Lower leg skin (tissue), 4 donors: ENCODE measurements around the gene YIPF5. TPM values are rescaled to one million over a fixed set of nuclear protein-coding genes. Genes with fewer than 3 reads are reported as not detected.
A peak's percentile ranks its signal among the peaks of the same experiment; 100 is the strongest.

Experiments used
- DNase-seq, 2 donors: peaks; one replicate each; pipeline ENCODE4 v3.0.0-alpha.2; 2019; ENCODE audit warnings: low spot score in 2 of 2
- H3K4me3 ChIP-seq: fragments of 200-600 bp; sonication (generic); 2 replicates; pipeline ENCODE4 v1.5.1; 2017; ENCODE audit warnings: mild to moderate bottlenecking, low read depth; ENCODE audit not compliant: poor library complexity, severe bottlenecking
- POLR2A ChIP-seq, 2 donors: fragments of 450-650 bp; IDR thresholded peaks; one replicate each; pipeline ENCODE4 v1.6.1; 2016 to 2017; ENCODE audit warnings: antibody characterized with exemption in 2 of 2, mild to moderate bottlenecking in 1 of 2, moderate library complexity in 1 of 2
- WGBS, 2 donors: methylation state at CpG; one replicate each; pipeline ENCODE4 v1.1.5; 2018; 5-methylcytosine and 5-hydroxymethylcytosine counted together
- intact Hi-C: fragments of 100-400 bp; cut with DNase I; formaldehyde crosslinking; loops from one replicate; pipeline ENCODE4 v1.15.0; 2023; ENCODE audit warnings: low total_unique reads
- total RNA-seq, 4 donors: library from RNA; depleted of rRNA; stranded (reverse); fragments of >200 nt; gene quantifications; one replicate each; pipeline ENCODE4 v1.1.0, GENCODE V29; 2016
- TF ChIP-seq, protein P1 (sequence below), 3 donors: fragments of 450-650 bp; IDR thresholded peaks; one replicate each; pipeline ENCODE4 v1.5.1; 2016; ENCODE audit warnings: antibody characterized with exemption in 3 of 3, mild to moderate bottlenecking in 3 of 3, moderate library complexity in 2 of 3

Gene YIPF5
- total RNA-seq, 4 donors from 2014 or later: 30.4 to 35.0 (median 33.2) TPM

DNA sequence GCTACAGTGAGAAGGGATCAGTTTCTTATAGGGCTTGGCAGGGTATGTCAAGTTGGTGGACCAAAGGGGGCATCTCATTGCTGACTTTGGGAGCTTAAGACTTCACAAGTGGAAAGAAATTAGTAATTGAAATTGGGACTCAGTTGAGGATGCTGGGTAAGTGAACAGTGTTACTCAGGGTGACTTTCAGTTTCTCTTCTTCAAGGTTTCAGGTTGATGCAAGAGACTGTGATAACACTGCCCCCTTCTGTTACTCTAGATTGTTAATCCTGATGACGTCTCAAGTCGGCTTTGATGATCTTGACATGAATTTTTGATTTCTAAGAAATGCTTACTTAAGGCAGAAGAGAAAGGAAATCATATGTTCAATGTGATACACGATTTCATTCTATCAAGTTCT is 21.5 kb upstream of the YIPF5 start:
- intact Hi-C loops: no loop called here
- TF ChIP-seq POLR2A (IDR thresholded peaks at IDR 0.05): no peak
- TF ChIP-seq, protein P1, sequence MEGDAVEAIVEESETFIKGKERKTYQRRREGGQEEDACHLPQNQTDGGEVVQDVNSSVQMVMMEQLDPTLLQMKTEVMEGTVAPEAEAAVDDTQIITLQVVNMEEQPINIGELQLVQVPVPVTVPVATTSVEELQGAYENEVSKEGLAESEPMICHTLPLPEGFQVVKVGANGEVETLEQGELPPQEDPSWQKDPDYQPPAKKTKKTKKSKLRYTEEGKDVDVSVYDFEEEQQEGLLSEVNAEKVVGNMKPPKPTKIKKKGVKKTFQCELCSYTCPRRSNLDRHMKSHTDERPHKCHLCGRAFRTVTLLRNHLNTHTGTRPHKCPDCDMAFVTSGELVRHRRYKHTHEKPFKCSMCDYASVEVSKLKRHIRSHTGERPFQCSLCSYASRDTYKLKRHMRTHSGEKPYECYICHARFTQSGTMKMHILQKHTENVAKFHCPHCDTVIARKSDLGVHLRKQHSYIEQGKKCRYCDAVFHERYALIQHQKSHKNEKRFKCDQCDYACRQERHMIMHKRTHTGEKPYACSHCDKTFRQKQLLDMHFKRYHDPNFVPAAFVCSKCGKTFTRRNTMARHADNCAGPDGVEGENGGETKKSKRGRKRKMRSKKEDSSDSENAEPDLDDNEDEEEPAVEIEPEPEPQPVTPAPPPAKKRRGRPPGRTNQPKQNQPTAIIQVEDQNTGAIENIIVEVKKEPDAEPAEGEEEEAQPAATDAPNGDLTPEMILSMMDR (IDR thresholded peaks at IDR 0.05): no peak
- WGBS, 2 donors: 15 to 18% methylated on average over 3 of the region's 3 CpGs
- H3K4me3 ChIP-seq: no peak overlapping the region
- DNase-seq: no peak

DNA sequence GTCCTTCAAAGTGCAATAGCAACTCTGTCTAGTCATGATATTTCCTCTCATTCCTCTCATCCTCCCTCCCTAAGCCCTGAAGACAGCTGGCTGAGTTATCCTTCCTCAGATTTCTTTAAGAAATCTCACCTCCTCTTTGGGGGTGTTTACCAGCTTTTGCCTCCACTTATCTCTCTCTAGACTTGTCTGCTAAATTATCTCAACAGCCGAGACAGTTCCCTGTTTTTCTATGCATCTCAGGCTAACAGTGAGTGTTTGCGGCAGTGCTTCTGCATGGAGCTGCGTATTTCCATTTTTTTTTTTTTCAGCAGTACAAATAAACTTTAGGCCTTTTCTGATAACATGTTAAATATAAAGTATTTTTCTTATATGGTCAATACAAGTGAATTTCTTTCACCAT is 21.1 kb upstream of the YIPF5 start:
- no peak for DNase-seq

DNA sequence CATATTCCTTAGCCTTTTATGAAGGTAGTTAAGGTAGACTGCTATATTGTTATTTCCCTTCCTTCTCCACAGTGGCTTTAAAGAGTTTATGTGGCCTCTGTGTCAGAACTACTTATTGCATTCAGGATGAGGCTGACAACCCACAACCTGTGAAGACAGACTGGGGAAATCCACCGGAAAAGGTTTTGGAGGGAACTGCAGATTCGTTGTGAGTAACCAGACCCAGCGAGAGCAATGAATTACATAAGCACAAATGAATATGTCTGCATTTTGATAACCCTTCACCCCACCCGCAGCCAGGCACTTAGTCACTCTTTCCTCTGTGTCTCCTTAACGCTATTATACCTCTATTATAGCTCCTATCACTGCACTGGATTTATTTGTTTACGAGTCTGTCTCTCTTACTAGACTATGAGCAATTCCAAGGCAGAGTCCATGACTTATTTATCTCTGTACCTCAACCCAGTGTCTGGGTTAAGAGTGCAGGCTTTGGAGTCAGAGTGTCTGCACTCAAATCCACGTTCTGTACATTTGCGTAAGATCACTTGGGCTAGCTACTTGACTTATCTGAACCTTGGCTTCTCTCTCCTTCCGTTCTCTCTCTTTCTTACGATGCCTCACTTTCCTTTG is 19.5 kb upstream of the YIPF5 start:
- intact Hi-C loops: no loop called here
- no peak overlapping the region for H3K4me3 ChIP-seq
- WGBS, 2 donors: 75 to 82% methylated on average over 10 of the region's 10 CpGs
- DNase-seq: no peak
- TF ChIP-seq POLR2A (IDR thresholded peaks at IDR 0.05): no peak
- TF ChIP-seq, protein P1 (IDR thresholded peaks at IDR 0.05): no peak

More for the DNA sequence above, 21.1 kb upstream of the YIPF5 start:
- H3K4me3 ChIP-seq: no peak overlapping the region
- WGBS, 2 donors: 84 to 85% methylated on average over 3 of the region's 3 CpGs
- TF ChIP-seq, protein P1 (IDR thresholded peaks at IDR 0.05): no peak
- intact Hi-C loops: no loop called here

DNA sequence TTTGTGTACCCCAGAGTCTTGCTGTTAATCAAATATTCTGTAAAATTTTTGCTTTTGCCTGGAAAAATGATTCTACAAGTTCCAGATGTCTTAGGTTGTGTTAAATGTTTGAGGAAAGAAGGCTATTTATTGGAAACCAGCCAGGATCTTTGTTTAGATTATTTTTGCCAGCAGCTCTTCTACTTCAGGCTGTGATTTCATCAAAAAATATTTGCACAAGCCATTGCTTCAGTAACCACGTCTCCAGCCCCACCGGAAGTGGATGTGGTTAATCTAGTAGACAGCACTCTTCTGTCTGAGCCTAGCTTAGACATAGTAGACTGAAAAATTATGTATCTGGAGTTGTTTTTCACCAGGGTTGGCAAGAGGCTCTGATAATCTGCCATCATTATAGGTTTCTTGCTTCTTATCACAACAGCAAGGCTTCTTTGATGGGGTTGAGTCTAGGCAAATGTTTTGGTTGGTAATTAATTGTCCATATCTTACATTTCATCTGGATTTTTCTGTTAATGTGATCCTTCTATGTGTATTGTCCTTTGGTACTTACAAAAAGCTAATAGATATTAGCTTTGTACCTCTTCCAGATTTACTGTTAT is 17.3 kb upstream of the YIPF5 start:
- intact Hi-C loops: no loop called here
- H3K4me3 ChIP-seq: no peak overlapping the region
- WGBS, 2 donors: 10 to 14% methylated on average over 2 of the region's 2 CpGs
- DNase-seq: peak in 1 of 2 donors; percentile 37
- TF ChIP-seq POLR2A (IDR thresholded peaks at IDR 0.05): no peak
- TF ChIP-seq, protein P1 (IDR thresholded peaks at IDR 0.05): no peak

DNA sequence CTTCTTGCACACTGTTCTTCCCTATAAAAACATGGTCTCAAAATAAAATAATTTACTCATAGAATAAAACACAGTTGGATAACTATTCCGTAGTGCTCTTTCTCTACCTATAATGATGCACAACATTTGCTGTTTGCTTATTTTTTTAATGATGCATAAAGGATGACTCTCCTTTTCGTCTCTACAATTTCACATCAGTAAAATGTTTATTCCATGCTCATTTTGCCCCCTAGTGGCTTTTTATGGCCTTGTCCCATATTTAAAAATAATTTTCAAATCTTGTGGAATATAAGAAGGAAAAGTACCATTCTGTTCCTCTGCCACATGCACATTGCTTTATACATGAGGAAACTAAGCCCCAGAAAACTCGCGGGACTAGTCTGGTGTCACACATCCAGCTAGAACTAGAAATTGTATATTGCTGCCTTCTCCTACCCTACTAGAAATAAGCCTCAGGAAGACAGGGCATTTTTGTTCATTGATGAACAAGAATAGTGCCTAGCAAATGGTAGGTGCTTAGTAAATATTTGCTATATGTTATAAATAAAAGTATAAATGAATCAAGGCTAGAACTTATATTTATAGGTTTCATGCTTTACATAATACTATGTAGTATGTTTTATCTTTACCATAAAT is 12.9 kb upstream of the YIPF5 start:
- DNase-seq: no peak
- no peak overlapping the region for H3K4me3 ChIP-seq
- intact Hi-C loops: no loop called here
- 13 to 19% methylated on average over 4 of the region's 4 CpGs for WGBS, 2 donors
- TF ChIP-seq, protein P1 (IDR thresholded peaks at IDR 0.05): no peak
- no peak for TF ChIP-seq POLR2A (IDR thresholded peaks at IDR 0.05)
